ENCODE data around the gene ARPC2. TPM values are rescaled to one million over a fixed set of nuclear protein-coding genes. Genes with fewer than 3 reads are reported as not detected.
A peak's percentile ranks its signal among the peaks of the same experiment; 100 is the strongest.

ARPC2 gene
- total and polyA plus RNA-seq, 10 of the 15 experiments (the other 5 are each of a cell fraction or from before 2014, with no cell fraction given), result 440 to 980 (median 709) TPM

DNA sequence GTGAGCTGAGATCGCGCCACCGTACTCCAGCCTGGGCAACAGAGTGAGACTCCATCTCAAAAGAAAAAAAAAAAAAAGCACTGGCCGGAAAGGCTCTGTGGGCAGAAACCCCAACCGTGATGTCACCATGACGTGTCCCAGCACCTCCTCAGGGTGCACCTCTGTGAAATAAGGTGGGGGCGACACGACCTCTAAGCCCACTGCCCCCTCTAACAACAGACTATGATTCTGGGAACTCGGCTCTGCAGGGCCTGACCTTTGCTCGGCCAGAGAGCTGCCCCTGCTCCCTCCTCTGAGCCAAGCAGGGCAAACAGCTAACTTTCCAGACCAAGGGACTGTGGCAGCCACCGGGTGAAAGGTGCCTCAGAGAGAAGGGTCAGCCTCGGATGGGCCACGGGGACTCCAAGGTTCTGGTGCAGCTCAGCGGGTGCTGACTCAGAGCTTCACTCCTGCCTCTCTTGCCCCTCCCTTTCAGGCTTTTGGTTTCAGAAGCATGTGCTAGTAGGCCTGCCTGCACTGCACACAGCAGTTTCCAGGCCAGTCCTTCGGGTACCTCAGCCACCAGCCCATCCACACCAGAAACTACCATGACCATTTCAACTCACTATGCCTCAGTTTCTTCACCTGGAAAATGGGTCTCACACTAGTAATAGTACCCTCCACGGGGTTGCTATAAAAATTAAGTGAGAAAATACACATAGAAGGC is 67.3 kb downstream of the ARPC2 start (continued):
- TF ChIP-seq CHD4 (IDR thresholded peaks at IDR 0.05), result no peak
- TF ChIP-seq, protein P1, sequence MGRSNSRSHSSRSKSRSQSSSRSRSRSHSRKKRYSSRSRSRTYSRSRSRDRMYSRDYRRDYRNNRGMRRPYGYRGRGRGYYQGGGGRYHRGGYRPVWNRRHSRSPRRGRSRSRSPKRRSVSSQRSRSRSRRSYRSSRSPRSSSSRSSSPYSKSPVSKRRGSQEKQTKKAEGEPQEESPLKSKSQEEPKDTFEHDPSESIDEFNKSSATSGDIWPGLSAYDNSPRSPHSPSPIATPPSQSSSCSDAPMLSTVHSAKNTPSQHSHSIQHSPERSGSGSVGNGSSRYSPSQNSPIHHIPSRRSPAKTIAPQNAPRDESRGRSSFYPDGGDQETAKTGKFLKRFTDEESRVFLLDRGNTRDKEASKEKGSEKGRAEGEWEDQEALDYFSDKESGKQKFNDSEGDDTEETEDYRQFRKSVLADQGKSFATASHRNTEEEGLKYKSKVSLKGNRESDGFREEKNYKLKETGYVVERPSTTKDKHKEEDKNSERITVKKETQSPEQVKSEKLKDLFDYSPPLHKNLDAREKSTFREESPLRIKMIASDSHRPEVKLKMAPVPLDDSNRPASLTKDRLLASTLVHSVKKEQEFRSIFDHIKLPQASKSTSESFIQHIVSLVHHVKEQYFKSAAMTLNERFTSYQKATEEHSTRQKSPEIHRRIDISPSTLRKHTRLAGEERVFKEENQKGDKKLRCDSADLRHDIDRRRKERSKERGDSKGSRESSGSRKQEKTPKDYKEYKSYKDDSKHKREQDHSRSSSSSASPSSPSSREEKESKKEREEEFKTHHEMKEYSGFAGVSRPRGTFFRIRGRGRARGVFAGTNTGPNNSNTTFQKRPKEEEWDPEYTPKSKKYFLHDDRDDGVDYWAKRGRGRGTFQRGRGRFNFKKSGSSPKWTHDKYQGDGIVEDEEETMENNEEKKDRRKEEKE (IDR thresholded peaks at IDR 0.05), result no peak
- TF ChIP-seq, protein P2, sequence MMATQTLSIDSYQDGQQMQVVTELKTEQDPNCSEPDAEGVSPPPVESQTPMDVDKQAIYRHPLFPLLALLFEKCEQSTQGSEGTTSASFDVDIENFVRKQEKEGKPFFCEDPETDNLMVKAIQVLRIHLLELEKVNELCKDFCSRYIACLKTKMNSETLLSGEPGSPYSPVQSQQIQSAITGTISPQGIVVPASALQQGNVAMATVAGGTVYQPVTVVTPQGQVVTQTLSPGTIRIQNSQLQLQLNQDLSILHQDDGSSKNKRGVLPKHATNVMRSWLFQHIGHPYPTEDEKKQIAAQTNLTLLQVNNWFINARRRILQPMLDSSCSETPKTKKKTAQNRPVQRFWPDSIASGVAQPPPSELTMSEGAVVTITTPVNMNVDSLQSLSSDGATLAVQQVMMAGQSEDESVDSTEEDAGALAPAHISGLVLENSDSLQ (IDR thresholded peaks at IDR 0.05), result 0 out of 2 replicates have a peak, but pooled peaks have one; percentile 10
- TF ChIP-seq, protein P3, sequence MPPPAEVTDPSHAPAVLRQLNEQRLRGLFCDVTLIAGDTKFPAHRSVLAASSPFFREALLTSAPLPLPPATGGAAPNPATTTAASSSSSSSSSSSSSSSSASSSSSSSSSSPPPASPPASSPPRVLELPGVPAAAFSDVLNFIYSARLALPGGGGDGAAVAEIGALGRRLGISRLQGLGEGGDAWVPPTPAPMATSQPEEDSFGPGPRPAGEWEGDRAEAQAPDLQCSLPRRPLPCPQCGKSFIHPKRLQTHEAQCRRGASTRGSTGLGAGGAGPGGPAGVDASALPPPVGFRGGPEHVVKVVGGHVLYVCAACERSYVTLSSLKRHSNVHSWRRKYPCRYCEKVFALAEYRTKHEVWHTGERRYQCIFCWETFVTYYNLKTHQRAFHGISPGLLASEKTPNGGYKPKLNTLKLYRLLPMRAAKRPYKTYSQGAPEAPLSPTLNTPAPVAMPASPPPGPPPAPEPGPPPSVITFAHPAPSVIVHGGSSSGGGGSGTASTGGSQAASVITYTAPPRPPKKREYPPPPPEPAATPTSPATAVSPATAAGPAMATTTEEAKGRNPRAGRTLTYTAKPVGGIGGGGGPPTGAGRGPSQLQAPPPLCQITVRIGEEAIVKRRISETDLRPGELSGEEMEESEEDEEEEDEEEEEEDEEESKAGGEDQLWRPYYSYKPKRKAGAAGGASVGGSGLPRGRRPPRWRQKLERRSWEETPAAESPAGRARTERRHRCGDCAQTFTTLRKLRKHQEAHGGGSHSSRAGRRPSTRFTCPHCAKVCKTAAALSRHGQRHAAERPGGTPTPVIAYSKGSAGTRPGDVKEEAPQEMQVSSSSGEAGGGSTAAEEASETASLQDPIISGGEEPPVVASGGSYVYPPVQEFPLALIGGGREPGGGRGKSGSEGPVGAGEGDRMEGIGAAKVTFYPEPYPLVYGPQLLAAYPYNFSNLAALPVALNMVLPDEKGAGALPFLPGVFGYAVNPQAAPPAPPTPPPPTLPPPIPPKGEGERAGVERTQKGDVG (CRISPR knock-in tag; IDR thresholded peaks at IDR 0.05), result no peak
- TF ChIP-seq IKZF2 (IDR thresholded peaks at IDR 0.05), result no peak
- TF ChIP-seq, protein P4, sequence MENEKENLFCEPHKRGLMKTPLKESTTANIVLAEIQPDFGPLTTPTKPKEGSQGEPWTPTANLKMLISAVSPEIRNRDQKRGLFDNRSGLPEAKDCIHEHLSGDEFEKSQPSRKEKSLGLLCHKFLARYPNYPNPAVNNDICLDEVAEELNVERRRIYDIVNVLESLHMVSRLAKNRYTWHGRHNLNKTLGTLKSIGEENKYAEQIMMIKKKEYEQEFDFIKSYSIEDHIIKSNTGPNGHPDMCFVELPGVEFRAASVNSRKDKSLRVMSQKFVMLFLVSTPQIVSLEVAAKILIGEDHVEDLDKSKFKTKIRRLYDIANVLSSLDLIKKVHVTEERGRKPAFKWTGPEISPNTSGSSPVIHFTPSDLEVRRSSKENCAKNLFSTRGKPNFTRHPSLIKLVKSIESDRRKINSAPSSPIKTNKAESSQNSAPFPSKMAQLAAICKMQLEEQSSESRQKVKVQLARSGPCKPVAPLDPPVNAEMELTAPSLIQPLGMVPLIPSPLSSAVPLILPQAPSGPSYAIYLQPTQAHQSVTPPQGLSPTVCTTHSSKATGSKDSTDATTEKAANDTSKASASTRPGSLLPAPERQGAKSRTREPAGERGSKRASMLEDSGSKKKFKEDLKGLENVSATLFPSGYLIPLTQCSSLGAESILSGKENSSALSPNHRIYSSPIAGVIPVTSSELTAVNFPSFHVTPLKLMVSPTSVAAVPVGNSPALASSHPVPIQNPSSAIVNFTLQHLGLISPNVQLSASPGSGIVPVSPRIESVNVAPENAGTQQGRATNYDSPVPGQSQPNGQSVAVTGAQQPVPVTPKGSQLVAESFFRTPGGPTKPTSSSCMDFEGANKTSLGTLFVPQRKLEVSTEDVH (IDR thresholded peaks at IDR 0.05; ENCODE audit: low read depth, partially characterized antibody), result no peak
- TF ChIP-seq, protein P5, sequence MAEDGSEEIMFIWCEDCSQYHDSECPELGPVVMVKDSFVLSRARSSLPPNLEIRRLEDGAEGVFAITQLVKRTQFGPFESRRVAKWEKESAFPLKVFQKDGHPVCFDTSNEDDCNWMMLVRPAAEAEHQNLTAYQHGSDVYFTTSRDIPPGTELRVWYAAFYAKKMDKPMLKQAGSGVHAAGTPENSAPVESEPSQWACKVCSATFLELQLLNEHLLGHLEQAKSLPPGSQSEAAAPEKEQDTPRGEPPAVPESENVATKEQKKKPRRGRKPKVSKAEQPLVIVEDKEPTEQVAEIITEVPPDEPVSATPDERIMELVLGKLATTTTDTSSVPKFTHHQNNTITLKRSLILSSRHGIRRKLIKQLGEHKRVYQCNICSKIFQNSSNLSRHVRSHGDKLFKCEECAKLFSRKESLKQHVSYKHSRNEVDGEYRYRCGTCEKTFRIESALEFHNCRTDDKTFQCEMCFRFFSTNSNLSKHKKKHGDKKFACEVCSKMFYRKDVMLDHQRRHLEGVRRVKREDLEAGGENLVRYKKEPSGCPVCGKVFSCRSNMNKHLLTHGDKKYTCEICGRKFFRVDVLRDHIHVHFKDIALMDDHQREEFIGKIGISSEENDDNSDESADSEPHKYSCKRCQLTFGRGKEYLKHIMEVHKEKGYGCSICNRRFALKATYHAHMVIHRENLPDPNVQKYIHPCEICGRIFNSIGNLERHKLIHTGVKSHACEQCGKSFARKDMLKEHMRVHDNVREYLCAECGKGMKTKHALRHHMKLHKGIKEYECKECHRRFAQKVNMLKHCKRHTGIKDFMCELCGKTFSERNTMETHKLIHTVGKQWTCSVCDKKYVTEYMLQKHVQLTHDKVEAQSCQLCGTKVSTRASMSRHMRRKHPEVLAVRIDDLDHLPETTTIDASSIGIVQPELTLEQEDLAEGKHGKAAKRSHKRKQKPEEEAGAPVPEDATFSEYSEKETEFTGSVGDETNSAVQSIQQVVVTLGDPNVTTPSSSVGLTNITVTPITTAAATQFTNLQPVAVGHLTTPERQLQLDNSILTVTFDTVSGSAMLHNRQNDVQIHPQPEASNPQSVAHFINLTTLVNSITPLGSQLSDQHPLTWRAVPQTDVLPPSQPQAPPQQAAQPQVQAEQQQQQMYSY (CRISPR knock-in tag; IDR thresholded peaks at IDR 0.05), result no peak
- no peak for TF ChIP-seq RCOR1 (conservative IDR thresholded peaks at IDR 0.05; ENCODE audit: low read depth, low read length)
- TF ChIP-seq ZSCAN29 (IDR thresholded peaks at IDR 0.05), result no peak
- no peak for TF ChIP-seq CBX5 (IDR thresholded peaks at IDR 0.05; ENCODE audit: low read depth)
- TF ChIP-seq ZNF622 (IDR thresholded peaks at IDR 0.05), result no peak
- no peak for TF ChIP-seq HDAC6 (IDR thresholded peaks at IDR 0.05; ENCODE audit: unreplicated experiment)
- TF ChIP-seq HDAC2 (IDR thresholded peaks at IDR 0.05), result no peak
- TF ChIP-seq, protein P6, sequence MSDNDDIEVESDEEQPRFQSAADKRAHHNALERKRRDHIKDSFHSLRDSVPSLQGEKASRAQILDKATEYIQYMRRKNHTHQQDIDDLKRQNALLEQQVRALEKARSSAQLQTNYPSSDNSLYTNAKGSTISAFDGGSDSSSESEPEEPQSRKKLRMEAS (IDR thresholded peaks at IDR 0.05; ENCODE audit: low read depth, low read length), result no peak

Measured in GM12878 (cell line).